Right ventricle myocardium superior (tissue), 1 donor: ENCODE results near the gene CBX4. TPM values are rescaled to one million over a fixed set of nuclear protein-coding genes. Genes with fewer than 3 reads are reported as not detected.

Experiments
- ATAC-seq: fragments of 200-7000 bp; cut with Tn5 transposase; one replicate; pipeline ENCODE4 v1.9.1; 2020; ENCODE audit warnings: mild to moderate bottlenecking; ENCODE audit not compliant: poor library complexity
- DNase-seq: peaks from one replicate; pipeline ENCODE4 v3.0.0-alpha.2; 2020
- intact Hi-C: fragments of 100-400 bp; cut with DNase I; formaldehyde crosslinking; loops from one replicate; pipeline ENCODE4 v1.11.2; 2022
- long read RNA-seq: library from polyadenylated mRNA; unstranded; transcript quantifications from one replicate; pipeline ENCODE4 v2.0.0, GENCODE V29; 2021
- total RNA-seq: library from RNA; stranded (reverse); fragmentation: NEBNext Ultra II Directional; extraction: Animal tissue kit (Norgen Biotek cat#: 25700); gene quantifications from one replicate; pipeline ENCODE4 v1.2.1, GENCODE V29; 2021
- donor health status: DM: no; HTN: yes; CAD: no; lungs with severe emphysema.

Gene CBX4
- total RNA-seq = 25.6 TPM
- long read RNA-seq, transcript CBX4-201 (5 exons, 2,664 nt) = major isoform, 48 of 88 reads
- long read RNA-seq, partial matches to known transcripts = 6 of 88 reads
- long read RNA-seq, other reads (novel, unspliced or antisense) = 33 of 88 reads

GRCh38 chr17:79839356-79840268, at the start of gene CBX4:
Gene CBX4, minus strand, starts transcription at chr17:79839440. Its CDS starts 189 bp downstream, at chr17:79839251.
- peak; percentile 85 for ATAC-seq
- peak; percentile 98 for DNase-seq
- intact Hi-C loops = loop anchor here (5.0 to 10.0 kb wide), 3 partner anchors 42 to 135 kb away; partner anchors contain the start of gene CBX8

- no peak for DNase-seq
- no peak for ATAC-seq
- intact Hi-C loops = no loop called here
These were observed 48.8 kb upstream of the CBX4 start for GRCh38 chr17:79888009-79888540.

GRCh38 chr17:79887451-79887991, 48.3 kb upstream of the CBX4 start:
- no peak for DNase-seq
- ATAC-seq = no peak
- intact Hi-C loops = no loop called here

- intact Hi-C loops = no loop called here
- no peak for ATAC-seq
- DNase-seq = peak; percentile 9
These were observed 44.0 kb upstream of the CBX4 start for GRCh38 chr17:79883202-79883601.

- DNase-seq (no peak), ATAC-seq (no peak)
- intact Hi-C loops = no loop called here
These were observed 39.2 kb upstream of the CBX4 start for GRCh38 chr17:79878329-79878947.

GRCh38 chr17:79877041-79877440, 37.8 kb upstream of the CBX4 start:
- intact Hi-C loops = no loop called here
- ATAC-seq = no peak
- no peak for DNase-seq

- ATAC-seq (no peak), DNase-seq (no peak)
- intact Hi-C loops = no loop called here
These were observed 36.3 kb upstream of the CBX4 start for GRCh38 chr17:79875511-79875910.

GRCh38 chr17:79874329-79874981, 35.2 kb upstream of the CBX4 start:
- ATAC-seq (peak; percentile 39), DNase-seq (no peak)
- intact Hi-C loops = no loop called here

- no peak for DNase-seq
- no peak for ATAC-seq
- intact Hi-C loops = no loop called here
These were observed 34.3 kb upstream of the CBX4 start for GRCh38 chr17:79873583-79873982.

GRCh38 chr17:79872762-79873161, 33.5 kb upstream of the CBX4 start:
- intact Hi-C loops = no loop called here
- peak; percentile 4 for DNase-seq
- ATAC-seq = no peak

GRCh38 chr17:79871131-79871530, 31.9 kb upstream of the CBX4 start:
- DNase-seq = peak; percentile 43
- intact Hi-C loops = no loop called here
- ATAC-seq = no peak

- intact Hi-C loops = no loop called here
- DNase-seq = no peak
- ATAC-seq = no peak
These were observed 31.3 kb upstream of the CBX4 start for GRCh38 chr17:79870540-79870939.

- intact Hi-C loops = no loop called here
These were observed 27.7 kb upstream of the CBX4 start for GRCh38 chr17:79866791-79867518.

GRCh38 chr17:79865351-79866210, 26.3 kb upstream of the CBX4 start:
- intact Hi-C loops = no loop called here
- DNase-seq (no peak), ATAC-seq (no peak)

More at GRCh38 chr17:79866791-79867518, 27.7 kb upstream of the CBX4 start:
- ATAC-seq (no peak), DNase-seq (no peak)

- intact Hi-C loops = no loop called here
- DNase-seq (no peak), ATAC-seq (no peak)
These were observed 25.5 kb upstream of the CBX4 start for GRCh38 chr17:79864617-79865250.

GRCh38 chr17:79864147-79864546, 24.9 kb upstream of the CBX4 start:
- no peak for DNase-seq
- intact Hi-C loops = no loop called here
- no peak for ATAC-seq
